PC-3 (cell line): ENCODE data around the gene PKP3.

ENCODE experiments used
- CTCF ChIP-seq: fragments of 300-600 bp; sonication (generic); conservative IDR thresholded peaks from 2 replicates; pipeline ENCODE4 v1.5.1; 2017; ENCODE audit warnings: antibody characterized with exemption, low read depth, mild to moderate bottlenecking, low read length
- EZH2 ChIP-seq: fragments of 300-600 bp; sonication (generic); IDR thresholded peaks from one replicate; pipeline ENCODE4 v1.6.1; 2017; ENCODE audit warnings: antibody characterized with exemption, mild to moderate bottlenecking, low read length; ENCODE audit not compliant: unreplicated experiment
- EZH2phosphoT487 ChIP-seq: fragments of 300-600 bp; sonication (generic); IDR thresholded peaks from 2 replicates; pipeline ENCODE4 v1.6.1; 2018; ENCODE audit warnings: mild to moderate bottlenecking, antibody characterized with exemption, low read length, borderline replicate concordance

DNA sequence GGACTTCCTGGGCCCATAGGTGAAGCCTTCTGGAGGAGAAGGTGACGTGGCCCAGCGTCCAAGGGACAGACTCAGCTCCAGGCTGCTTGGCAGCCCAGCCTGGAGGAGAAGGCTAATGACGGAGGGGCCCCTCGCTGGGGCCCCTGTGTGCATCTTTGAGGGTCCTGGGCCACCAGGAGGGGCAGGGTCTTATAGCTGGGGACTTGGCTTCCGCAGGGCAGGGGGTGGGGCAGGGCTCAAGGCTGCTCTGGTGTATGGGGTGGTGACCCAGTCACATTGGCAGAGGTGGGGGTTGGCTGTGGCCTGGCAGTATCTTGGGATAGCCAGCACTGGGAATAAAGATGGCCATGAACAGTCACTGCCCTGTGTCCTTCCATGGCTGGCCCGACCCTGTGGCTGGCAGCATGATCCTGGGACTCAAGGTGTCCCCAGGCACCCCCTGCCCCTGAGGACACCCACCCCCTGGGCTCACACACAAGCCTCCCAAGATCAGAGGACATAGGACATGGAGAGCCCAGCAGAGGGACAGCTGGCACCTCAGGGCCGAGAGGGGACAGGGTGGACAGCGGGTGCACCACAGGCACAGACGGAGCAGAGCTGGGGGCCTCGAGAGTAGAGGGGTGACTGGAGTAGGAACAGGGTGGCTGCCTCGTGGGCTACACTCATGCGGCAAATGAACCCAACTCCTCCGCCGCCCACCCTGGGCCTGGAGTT, 10.7 kb downstream of the PKP3 start:
- no peak for TF ChIP-seq CTCF
- no peak for TF ChIP-seq EZH2
- no peak for TF ChIP-seq EZH2phosphoT487
